ENCODE results near the gene STARD9.

Gene STARD9

DNA sequence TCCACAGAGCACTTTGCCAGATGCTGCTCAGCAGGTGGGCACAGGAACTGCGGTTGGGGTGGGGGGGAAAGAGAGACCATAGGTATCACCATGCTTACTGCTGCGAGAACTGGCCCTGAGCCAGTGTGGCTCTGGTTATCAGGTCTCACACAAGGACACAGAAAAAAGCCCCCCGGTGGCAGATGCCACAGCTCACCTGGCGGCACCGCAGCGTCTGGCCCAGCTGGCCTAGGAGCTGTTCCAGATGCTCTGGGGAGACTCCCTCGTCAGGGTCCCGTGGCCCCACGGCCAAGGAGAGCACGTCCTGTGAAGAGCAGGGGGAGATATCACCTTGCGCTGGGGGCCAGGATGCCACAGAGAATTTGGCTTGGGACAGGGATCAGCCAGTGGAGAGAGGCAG is 150.7 kb downstream of the STARD9 start:
- in situ Hi-C loops (cut with HindIII; ENCODE audit: low sequenced_read_pairs) = no loop called here

DNA sequence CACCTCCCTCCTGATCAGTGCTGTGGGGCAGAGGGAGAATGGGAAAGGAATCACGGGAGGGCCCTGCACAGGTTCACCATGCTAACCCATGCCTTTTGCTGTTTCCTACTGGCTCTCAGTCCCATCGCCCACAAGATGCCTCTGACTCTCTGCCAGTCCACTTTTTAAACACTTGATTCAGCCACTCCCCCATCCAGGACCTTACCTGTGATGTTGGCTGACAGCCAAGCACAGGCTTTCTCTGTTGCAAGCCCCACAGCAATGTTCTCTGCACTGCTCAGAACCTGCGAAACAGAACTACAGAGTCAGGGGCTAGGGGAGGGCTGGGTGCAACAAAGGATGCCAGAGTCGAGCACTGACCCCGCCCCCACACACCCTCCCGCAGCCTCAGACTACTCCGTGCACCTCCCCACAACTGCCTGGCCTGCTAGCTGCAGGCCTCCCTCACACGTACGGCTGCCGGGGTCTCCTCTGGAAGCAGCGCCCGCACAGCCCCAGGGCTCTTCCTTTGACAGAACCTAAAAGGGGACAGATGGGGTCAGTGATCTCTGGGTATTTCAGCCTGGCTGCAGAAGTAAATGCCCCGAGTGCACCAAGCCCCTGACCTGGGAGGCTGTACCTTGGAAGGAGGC is 152.5 kb downstream of the STARD9 start:
- in situ Hi-C loops (cut with HindIII; ENCODE audit: low sequenced_read_pairs) = no loop called here

DNA sequence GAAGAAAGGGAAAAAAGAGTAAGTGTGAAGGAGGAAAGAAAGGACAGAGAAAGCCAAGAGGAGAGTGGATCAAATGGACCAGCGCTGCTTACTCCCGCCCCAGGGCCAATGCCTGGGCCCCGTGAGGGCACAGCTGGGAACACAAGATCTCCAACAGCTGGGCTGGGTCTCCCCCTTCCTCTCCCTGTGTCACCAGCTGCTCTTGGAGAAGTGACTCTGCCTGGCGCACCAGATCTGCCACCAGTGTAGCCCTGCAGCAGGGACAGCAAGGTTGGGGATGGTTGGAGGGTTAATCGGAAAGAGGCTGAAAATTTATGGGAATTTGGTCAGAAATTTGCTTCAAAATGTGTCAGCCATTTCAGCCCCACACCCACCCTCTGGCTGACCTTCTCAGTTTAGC is 153.2 kb downstream of the STARD9 start:
- in situ Hi-C loops (cut with HindIII; ENCODE audit: low sequenced_read_pairs) = no loop called here

DNA sequence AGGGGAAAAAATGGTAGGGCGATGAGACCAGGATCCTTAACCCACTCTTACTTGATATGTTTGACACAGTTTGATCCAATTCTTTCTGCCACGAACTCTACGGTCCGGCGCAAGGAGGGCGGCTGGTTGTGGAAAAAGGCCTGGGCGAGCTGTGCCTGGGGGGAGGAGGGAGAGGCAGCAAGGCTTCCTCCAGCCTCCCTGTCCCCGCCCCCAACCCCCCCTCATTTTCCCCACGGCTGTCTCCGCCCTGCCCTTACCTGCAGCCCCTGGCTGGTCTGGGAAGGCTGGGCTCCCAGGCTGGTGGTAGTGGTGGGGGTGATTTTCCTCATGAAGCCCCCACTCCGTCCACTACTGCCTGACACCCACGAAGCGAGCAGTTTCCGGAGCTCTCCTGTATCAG is 153.6 kb downstream of the STARD9 start:
- in situ Hi-C loops (cut with HindIII; ENCODE audit: low sequenced_read_pairs) = no loop called here

DNA sequence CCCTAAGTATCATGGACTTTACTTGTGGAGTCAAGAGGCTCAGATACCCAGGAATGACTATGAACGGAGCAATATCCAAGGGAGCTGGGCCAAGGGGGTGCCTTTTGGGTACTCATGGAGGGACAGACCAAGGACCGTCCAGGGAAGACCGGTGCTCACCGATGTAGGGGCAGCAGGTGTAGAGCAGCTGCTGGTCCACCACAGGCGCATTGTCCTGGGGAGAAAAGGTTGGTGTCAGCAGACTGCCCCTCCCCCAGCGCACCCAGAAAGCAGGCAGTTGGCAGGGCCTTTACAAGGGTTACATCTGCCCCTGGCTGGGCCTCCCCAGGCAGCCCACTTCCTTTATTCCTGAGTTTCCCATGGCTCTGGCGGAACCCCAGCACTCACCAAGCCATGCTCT is 154.0 kb downstream of the STARD9 start:
- in situ Hi-C loops (cut with HindIII; ENCODE audit: low sequenced_read_pairs) = no loop called here

DNA sequence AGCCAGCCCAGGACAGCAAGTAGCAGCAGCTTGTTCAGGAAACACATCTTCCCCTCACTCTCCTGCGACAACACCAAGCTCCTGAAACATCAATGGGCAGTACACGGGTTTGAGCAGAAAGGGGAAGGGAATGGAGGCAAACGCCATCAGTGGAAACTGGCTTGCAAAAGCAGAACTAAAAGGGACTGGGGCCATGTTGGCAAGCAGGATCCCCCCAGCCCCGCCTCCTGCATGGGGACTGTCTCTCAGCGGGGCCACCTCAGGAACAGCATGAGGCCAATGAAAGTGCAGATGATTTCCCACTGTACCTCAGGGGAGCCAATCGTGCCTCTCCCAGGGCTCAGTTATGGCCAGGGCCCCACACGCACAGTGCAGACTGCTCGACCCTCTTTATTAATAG is 154.7 kb downstream of the STARD9 start:
- in situ Hi-C loops (cut with HindIII; ENCODE audit: low sequenced_read_pairs) = no loop called here

DNA sequence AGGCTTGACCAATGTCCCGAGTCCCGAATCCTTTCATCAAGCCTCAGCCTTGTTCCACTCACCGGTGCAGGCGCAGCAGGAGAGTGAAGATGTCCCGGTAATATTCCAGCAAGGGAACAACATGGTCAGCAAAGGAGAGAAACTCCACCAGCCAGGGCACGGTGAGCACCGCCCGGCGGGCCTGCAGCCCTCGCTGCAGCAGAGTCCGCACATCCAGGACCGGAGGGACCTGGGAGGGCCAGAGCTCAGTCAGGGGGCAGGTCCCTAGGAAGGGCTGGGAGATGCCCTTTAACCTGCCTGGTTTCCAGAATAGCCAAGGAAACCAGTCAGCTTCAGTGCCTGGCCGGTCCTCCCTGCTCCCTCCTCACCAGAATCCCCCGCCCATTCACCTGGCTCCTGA is 155.1 kb downstream of the STARD9 start:
- in situ Hi-C loops (cut with HindIII; ENCODE audit: low sequenced_read_pairs) = no loop called here

DNA sequence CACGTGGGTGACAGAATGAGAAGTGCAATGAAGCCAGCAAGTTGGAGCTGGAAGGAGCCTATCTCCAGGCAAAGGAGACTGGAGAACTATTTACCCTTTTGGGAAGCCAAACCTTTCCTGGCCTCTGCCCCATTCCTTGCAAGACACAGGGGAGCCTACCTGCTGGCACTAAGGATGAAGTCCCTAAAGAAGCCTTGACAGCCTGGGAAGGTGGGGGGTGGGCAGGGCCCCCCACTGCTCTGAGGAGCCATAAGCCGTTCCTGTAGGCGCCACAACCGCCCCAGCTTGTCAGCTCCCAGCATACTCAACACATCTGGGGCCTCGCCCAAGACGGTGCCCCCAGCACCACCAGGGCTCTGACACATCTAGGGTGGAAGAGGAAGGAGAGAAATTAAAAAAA is 156.1 kb downstream of the STARD9 start:
- in situ Hi-C loops (cut with HindIII; ENCODE audit: low sequenced_read_pairs) = no loop called here

DNA sequence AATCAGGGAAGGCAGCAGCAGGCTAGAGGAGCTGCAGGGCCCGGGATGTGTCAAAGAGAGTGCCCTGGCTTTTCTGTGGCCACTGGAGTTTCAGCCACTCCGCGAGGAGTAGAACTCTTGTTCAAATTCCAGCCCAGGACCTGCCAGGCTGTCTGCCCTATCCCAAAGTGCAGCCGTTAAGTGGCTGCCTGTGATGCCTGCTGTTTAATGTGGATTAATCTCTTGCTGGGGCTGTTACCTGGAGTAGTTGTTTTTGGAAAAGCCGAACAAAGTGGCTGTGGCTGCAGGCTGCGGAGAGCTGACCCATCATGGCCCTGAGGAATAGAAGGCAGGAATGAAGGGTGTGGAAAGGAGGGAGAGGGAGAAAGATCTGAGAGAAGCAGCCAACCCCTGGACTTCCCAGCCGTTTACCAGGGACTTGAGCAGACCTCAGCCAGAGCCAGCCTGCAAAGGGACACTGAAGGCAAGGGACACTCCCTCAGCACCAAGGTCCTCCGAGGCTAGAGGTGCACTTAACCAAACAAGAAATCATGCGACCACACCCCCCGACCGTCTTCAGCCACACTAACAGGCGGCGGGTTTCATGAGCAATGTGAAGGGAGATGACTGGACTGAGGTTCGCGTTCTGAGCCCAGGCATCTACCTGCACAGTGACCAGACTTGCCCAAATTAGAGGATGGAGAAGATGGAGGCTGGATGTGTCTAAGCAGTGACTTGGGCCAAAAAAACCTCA is 156.9 kb downstream of the STARD9 start:
- in situ Hi-C loops (cut with HindIII; ENCODE audit: low sequenced_read_pairs) = no loop called here

DNA sequence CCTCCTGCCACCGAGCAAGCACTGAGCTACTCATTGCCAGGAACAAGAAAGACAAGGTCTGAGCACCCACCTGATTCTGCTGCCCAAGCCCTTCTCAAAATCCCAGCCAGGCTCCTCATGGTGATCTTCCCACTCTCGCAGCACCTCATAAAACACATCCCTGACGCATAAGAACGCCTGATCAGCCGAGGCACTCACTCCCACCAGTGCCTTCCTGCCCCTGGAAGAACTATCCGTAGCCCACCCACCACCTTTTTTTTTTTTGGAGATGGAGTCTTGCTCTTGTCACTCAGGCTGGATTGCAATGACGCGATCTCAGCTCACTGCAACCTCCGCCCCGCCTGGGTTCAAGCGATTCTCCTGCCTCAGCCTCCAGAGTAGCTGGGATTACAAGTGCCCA is 157.6 kb downstream of the STARD9 start:
- in situ Hi-C loops (cut with HindIII; ENCODE audit: low sequenced_read_pairs) = no loop called here

DNA sequence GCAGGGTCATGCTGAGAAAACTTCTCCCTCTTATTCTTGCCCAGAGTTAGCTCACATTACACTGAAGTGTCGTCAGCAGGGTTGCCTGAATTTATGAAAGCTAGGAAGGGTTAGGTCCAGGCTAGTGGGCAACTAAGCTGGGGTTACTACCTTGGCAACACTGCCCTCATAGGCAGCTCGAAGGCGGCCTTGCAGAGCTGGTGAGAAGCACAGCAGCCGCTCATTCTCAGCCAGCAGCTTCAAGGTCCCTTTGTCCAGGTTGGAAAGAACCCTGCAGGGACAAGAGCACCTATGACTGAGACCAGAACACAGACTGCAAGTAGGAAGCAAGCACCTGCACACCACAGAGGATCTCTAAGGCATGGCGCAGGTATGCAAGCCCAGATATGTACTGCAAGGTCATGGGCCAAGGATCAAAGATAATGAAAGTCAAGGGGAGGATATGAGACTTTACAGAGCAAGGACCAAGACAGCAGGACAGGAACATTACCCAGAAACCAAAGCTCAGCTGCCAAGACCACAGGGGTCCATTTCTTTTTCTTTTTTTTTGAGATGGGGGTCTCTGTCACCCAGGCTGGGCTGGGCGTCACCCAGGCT is 158.8 kb downstream of the STARD9 start:
- in situ Hi-C loops (cut with HindIII; ENCODE audit: low sequenced_read_pairs) = no loop called here

DNA sequence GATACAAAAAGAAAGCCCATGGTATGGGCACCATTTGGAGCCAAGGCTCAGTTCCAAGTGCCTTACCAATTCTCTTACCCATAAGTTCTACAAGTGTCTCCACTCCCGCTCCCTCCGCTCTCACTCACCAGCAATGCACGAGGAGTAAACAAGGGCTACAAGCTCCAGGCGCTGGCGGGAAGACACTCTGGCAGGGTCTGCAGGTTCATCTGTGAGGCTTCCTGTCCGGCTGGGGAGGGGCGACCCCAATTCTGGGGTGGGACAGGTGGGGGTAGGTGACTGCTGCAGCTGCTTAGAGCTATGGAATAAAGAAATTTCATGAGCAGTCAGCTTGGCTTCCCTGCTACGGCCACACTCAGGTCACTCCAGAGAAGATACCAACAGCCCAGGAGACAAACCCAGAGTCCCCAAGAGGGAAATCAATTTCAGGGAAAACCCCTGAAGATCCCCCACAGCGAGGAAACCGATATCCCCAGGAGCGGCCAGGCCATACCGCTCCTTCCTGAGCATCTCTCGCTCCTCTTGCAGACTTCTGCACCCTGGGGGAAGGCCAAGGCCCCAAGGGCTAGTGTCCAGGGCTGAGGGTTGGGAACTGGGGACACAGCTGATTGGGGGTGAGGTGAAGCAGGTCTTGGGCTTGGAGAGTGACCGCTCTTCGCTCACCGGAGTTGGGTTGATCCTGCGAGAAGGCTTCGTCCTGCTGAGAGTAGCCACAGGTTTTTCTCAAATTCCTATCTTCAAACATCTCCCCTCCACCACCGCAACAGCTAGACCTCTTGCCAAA is 160.2 kb downstream of the STARD9 start:
- in situ Hi-C loops (cut with HindIII; ENCODE audit: low sequenced_read_pairs) = no loop called here

DNA sequence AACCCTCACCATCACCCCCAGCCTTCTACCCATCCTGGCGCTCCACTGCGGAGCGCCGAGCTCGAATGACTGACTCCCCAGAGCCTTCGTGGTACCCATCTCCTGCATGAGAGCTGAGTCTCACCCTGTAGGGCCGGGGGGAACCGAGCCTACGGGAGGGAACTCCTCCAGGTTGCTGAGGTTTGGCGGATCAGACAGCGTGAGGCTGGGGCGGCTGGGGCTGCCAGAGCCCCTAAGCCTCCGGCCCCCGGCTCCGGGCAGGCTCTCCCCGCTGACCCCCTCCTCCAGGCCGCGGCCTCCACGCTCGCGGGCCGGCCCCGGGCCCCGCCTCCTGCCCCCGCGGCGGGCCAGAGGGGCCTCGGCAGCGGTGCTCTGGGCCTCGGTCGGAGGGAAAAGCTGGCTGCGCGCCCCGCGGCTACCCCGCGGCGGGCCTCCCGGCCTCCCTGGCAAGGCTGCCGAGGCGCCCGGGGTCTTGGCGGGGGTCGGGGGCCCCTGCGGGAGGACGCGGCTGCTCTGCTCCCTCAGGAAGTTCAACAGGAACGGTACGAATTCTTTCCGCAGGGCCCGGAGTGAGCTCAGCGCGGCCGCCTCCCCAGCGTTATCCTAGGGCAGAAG is 160.9 kb downstream of the STARD9 start:
- in situ Hi-C loops (cut with HindIII; ENCODE audit: low sequenced_read_pairs) = no loop called here

DNA sequence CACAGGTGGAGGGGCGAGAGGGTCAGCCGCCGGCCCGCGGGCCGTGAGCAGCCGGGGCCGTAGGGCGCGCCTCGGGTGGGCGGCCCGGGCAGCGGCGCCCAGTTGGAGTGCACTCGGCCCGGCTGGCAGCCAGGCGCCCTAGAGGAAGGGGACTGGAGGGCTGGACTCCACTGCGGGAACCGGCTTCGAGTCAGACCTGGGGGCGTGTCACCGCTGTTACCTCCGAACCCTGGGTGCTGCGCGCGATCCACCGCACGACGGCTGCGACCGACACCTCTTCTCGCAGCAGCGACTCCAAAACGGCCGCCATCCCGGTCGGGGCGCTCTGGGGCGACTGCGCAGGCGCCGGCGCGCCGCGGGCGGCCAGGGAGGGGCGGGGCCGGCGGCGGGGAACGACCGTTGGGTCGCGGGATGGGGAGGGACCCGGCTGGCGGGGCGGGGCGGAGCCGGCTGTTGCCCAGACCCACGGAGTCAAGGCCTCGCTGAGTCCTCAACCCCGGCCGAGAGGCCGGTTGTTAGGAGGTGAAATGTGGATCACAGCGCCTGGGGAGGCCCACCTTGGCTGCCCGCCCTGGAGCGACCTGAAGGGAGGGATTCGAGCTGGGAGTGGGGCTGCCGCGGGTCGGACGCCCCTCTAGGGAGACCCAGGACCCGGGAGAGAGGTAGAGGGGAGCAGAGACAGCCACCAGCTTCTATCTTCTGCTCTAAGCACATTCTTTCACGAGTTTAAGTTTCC is 161.6 kb downstream of the STARD9 start, which contains the start of gene CDAN1:
Gene CDAN1 (minus strand): TSS at position 336 of the 736 bp plus-strand sequence. CDS start 26 bp downstream, at position 310.
- in situ Hi-C loops (cut with HindIII; ENCODE audit: low sequenced_read_pairs) = no loop called here

DNA sequence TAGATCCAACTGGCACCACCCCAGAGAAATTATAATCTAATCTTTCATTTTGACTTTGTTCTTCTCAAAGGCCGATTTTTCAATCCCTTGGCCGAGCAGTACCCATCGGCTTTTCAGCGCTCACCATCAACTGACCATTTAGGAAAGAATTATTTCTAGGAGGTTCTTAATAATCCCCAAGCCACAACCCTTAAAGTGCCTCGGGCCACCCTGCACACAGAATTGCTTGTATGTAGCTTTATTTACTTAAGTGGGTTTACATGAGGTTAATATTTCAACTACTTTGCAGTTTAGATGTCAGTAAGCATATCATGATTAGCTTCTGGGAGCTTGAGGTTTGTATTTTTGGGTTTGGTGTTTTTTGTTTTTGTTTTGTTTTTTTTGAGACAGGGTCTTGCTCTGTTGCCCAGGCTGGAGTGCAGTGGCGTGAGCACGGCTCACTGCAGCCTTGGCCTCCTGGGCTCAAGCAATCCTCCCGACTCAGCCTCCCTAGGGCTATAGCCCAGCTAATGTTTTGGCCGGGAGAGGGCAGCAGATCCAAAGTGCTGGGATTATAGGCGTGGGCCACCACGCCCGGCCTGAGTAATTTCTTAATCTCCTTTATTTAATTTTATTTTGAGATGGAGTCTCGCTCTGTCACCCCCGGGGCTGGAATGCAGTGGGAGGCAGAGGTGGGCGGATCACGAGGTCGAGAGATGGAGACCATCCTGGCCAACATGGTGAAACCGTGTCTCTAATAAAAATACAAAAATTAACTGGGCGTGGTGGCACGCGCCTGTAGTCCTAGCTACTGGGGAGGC is 162.3 kb downstream of the STARD9 start:
- in situ Hi-C loops (cut with HindIII; ENCODE audit: low sequenced_read_pairs) = no loop called here

DNA sequence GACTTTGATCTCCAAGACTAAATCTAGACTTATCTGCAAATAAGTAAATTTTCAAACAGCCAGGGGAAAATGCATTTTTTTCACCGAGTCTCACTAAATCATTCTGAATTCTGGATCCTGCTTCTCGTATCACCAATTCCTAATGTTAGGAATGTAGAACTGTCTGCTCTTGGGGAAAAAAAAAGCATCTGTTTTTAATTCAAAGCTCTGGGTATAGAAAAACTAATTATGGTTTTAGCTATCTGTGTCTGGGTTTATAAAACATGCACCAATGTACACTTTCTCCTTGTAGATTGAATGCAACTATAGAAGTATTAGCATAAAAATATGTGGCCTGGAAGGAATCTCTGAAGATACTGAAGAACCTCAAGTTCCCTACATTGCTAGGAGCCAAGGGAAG is 166.3 kb downstream of the STARD9 start:
- in situ Hi-C loops (cut with HindIII; ENCODE audit: low sequenced_read_pairs) = no loop called here

DNA sequence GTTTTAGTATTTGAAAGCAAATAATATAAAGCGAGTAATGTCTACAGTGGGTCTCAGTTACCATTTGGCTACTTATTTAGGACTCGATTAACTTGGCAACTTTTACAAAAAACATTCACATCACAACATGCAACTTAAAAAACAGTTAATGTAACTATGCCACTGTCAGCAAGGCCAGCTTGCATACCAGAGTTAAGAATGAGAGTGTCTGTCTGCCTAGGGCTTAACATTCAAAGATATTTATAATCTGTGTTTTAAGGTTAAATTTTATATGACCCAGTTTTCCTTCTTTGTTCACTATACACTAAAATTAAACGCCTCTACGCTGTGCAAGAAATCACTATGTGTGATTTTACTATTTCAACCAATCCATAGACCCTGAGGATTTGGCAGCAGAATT is 166.7 kb downstream of the STARD9 start:
- in situ Hi-C loops (cut with HindIII; ENCODE audit: low sequenced_read_pairs) = no loop called here

DNA sequence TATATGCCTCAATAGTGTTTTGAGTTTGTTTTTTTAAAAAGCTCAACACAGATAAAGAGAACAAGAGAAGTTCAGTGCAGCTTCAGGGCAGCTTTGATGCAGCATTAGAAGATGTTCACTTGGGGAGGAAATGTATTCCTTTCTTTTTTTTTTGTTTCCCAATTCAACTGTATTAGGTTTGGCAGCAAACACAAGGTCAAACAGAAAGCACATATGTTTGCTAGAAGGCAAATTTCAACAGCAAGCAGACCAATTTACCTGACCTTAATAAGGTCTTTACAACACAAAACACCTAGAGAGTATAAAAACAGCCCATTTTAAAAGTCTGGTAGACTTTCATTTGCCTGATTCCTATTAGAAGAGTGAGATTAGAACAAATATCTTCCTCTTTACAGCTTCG is 168.8 kb downstream of the STARD9 start:
- in situ Hi-C loops (cut with HindIII; ENCODE audit: low sequenced_read_pairs) = no loop called here

DNA sequence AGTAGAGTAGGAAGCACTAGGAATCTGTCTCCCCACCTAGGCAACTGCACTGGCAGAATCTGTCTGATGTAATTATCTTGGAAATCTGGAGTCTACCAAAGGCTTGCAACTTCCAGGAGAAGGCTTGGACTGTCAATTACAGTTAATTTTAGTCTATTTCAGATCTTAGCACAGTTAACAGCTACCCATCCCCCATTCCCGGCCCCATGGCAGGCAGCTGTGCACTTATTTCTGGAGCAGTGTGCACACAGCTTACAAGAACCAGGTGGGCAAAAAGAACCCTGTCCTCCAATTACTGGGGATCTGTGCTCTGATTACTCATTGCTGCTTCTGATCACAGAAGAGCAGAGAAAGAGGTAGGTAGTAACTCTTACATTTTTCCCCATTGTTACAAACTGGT is 173.9 kb downstream of the STARD9 start:
- in situ Hi-C loops (cut with HindIII; ENCODE audit: low sequenced_read_pairs) = no loop called here

DNA sequence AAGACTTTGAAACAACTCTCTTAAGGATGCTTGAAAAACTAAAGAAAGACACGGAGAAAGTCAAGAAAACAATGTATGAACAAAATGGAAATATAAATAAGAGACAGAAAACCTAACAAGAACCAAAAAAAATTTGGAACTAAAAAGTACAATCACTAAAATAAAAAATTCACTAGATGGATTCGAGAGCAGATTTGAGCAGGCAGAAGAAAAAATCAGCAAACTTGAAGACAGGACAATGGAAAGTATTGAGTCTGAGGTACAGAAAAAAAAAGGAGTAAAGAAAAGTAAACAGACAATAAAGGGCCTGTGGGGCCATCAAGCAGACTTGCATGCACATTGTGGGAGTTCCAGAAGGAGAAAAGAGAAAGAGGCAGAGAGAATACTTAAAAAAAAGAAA is 174.9 kb downstream of the STARD9 start:
- in situ Hi-C loops (cut with HindIII; ENCODE audit: low sequenced_read_pairs) = no loop called here

Data from endothelial cell of hepatic sinusoid (primary cell).